Measurements from ENCODE around the gene OR51A7.
"Not testable (repeated sequence)": the region's sequence is repeated elsewhere in the genome, so short reads cannot be mapped to it uniquely, and the experiment has no call there.

OR51A7 gene

GRCh38 chr11:4926608-4927007, 23.0 kb downstream of the OR51A7 start:
- Histone ChIP-seq H3K79me2 (ENCODE audit: control insufficient read depth, insufficient read depth, low read length) (no peaks in the 10 kb centered on the region), H2BK5ac (ENCODE audit: low read length) (no peak overlapping the region), H3K4ac (ENCODE audit: low read depth, low read length) (no peak overlapping the region), H3K18ac (ENCODE audit: low read length) (no peak overlapping the region), H4K5ac (ENCODE audit: low read length) (no peak overlapping the region), H2BK120ac (ENCODE audit: low read depth, low read length) (no peak overlapping the region), H2BK15ac (replicated peaks; ENCODE audit: low read depth) (no peak overlapping the region), H3K23ac (ENCODE audit: low read length) (no peak overlapping the region), H3K27ac (ENCODE audit: low read depth, low read length) (no peak overlapping the region), H3K27me3 (ENCODE audit: insufficient read depth, low read length, poor library complexity) (no peaks in the 10 kb centered on the region), H3K9ac (ENCODE audit: low read length) (no peak overlapping the region), H3K4me2 (ENCODE audit: low read length) (no peak overlapping the region), H3K56ac (ENCODE audit: low read length) (no peak overlapping the region), H3K4me1 (ENCODE audit: control insufficient read depth, low read depth, low read length) (no peaks in the 10 kb centered on the region), H3K36me3 (ENCODE audit: control insufficient read depth, insufficient read depth, low read length) (no peaks in the 10 kb centered on the region), H3K79me1 (ENCODE audit: low read length) (no peaks in the 10 kb centered on the region), H4K8ac (ENCODE audit: low read depth, low read length) (no peak overlapping the region), H2AK5ac (ENCODE audit: low read length) (no peak overlapping the region), H3K4me3 (ENCODE audit: low read length) (no peak overlapping the region)
- no peak for DNase-seq

- Histone ChIP-seq H3K4me2 (ENCODE audit: low read length) (no peak overlapping the region), H4K5ac (ENCODE audit: low read length) (no peak overlapping the region), H3K9ac (ENCODE audit: low read length) (no peak overlapping the region), H3K79me1 (ENCODE audit: low read length) (no peaks in the 10 kb centered on the region), H2AK5ac (ENCODE audit: low read length) (no peak overlapping the region), H2BK5ac (ENCODE audit: low read length) (no peak overlapping the region), H3K79me2 (ENCODE audit: control insufficient read depth, insufficient read depth, low read length) (no peaks in the 10 kb centered on the region), H3K36me3 (ENCODE audit: control insufficient read depth, insufficient read depth, low read length) (no peaks in the 10 kb centered on the region), H3K56ac (ENCODE audit: low read length) (no peak overlapping the region), H3K27ac (ENCODE audit: low read depth, low read length) (no peak overlapping the region), H3K23ac (ENCODE audit: low read length) (no peak overlapping the region), H3K4me1 (ENCODE audit: control insufficient read depth, low read depth, low read length) (no peaks in the 10 kb centered on the region), H3K4ac (ENCODE audit: low read depth, low read length) (no peak overlapping the region), H2BK15ac (replicated peaks; ENCODE audit: low read depth) (no peak overlapping the region), H2BK120ac (ENCODE audit: low read depth, low read length) (no peak overlapping the region), H4K8ac (ENCODE audit: low read depth, low read length) (no peak overlapping the region), H3K4me3 (ENCODE audit: low read length) (no peak overlapping the region), H3K18ac (ENCODE audit: low read length) (no peak overlapping the region), H3K27me3 (ENCODE audit: insufficient read depth, low read length, poor library complexity) (no peaks in the 10 kb centered on the region)
- WGBS (ENCODE audit: extremely low coverage, insufficient coverage, low lambda C conversion rate): 100% methylated on average over 3 of the region's 4 CpGs
- no peak for DNase-seq
Measured at GRCh38 chr11:4932751-4933150, 29.2 kb downstream of the OR51A7 start.

GRCh38 chr11:4936745-4937144, 33.2 kb downstream of the OR51A7 start:
- H2BK5ac ChIP-seq (ENCODE audit: low read length): no peak overlapping the region
- H3K79me2 ChIP-seq (ENCODE audit: control insufficient read depth, insufficient read depth, low read length): no peaks in the 10 kb centered on the region
- no peak overlapping the region for H3K27ac ChIP-seq (ENCODE audit: low read depth, low read length)
- H3K36me3 ChIP-seq (ENCODE audit: control insufficient read depth, insufficient read depth, low read length): no peaks in the 10 kb centered on the region
- no peaks in the 10 kb centered on the region for H3K4me1 ChIP-seq (ENCODE audit: control insufficient read depth, low read depth, low read length)
- H2AK5ac ChIP-seq (ENCODE audit: low read length): no peak overlapping the region
- H3K18ac ChIP-seq (ENCODE audit: low read length): no peak overlapping the region
- no peak overlapping the region for H3K4me2 ChIP-seq (ENCODE audit: low read length)
- no peak overlapping the region for H2BK120ac ChIP-seq (ENCODE audit: low read depth, low read length)
- no peak overlapping the region for H4K5ac ChIP-seq (ENCODE audit: low read length)
- H3K9ac ChIP-seq (ENCODE audit: low read length): no peak overlapping the region
- no CpG with 5 or more reads among the region's 3 CpGs for WGBS (ENCODE audit: extremely low coverage, insufficient coverage, low lambda C conversion rate)
- no peak overlapping the region for H2BK15ac ChIP-seq (replicated peaks; ENCODE audit: low read depth)
- H3K23ac ChIP-seq (ENCODE audit: low read length): no peak overlapping the region
- no peaks in the 10 kb centered on the region for H3K79me1 ChIP-seq (ENCODE audit: low read length)
- H3K27me3 ChIP-seq (ENCODE audit: insufficient read depth, low read length, poor library complexity): no peaks in the 10 kb centered on the region
- no peak overlapping the region for H3K4ac ChIP-seq (ENCODE audit: low read depth, low read length)
- no peak overlapping the region for H3K4me3 ChIP-seq (ENCODE audit: low read length)
- DNase-seq: no peak
- H3K56ac ChIP-seq (ENCODE audit: low read length): no peak overlapping the region
- no peak overlapping the region for H4K8ac ChIP-seq (ENCODE audit: low read depth, low read length)

- Histone ChIP-seq H3K9ac (ENCODE audit: low read length) (no peak within 1 kb of the TSS), H3K27me3 (ENCODE audit: insufficient read depth, low read length, poor library complexity) (no peaks in the 10 kb centered on the region), H3K4me1 (ENCODE audit: control insufficient read depth, low read depth, low read length) (no peaks in the 10 kb centered on the region), H3K4me3 (ENCODE audit: low read length) (no peak within 1 kb of the TSS), H3K79me2 (ENCODE audit: control insufficient read depth, insufficient read depth, low read length) (no peaks in the 10 kb centered on the region), H4K5ac (ENCODE audit: low read length) (no peak within 1 kb of the TSS), H2AK5ac (ENCODE audit: low read length) (no peak within 1 kb of the TSS), H3K4me2 (ENCODE audit: low read length) (no peak within 1 kb of the TSS), H2BK120ac (ENCODE audit: low read depth, low read length) (no peak within 1 kb of the TSS), H3K56ac (ENCODE audit: low read length) (no peak within 1 kb of the TSS), H4K8ac (ENCODE audit: low read depth, low read length) (no peak within 1 kb of the TSS), H3K18ac (ENCODE audit: low read length) (no peak within 1 kb of the TSS), H2BK5ac (ENCODE audit: low read length) (no peak within 1 kb of the TSS), H3K79me1 (ENCODE audit: low read length) (no peaks in the 10 kb centered on the region), H3K23ac (ENCODE audit: low read length) (no peak within 1 kb of the TSS), H3K27ac (ENCODE audit: low read depth, low read length) (no peak within 1 kb of the TSS), H3K4ac (ENCODE audit: low read depth, low read length) (no peak within 1 kb of the TSS), H2BK15ac (replicated peaks; ENCODE audit: low read depth) (no peak within 1 kb of the TSS), H3K36me3 (ENCODE audit: control insufficient read depth, insufficient read depth, low read length) (no peaks in the 10 kb centered on the region)
- no peak for DNase-seq
Measured at GRCh38 chr11:4947505-4947904, 43.9 kb downstream of the OR51A7 start, which contains the start of gene OR51A4. Gene OR51A4 (minus strand): TSS chr11:4947605. CDS start chr11:4947100, 505 bp downstream.

- not testable (repeated sequence) for H3K4me2 ChIP-seq (ENCODE audit: low read length); DNase-seq; H3K27ac ChIP-seq (ENCODE audit: low read depth, low read length); H2BK15ac ChIP-seq (replicated peaks; ENCODE audit: low read depth); H3K18ac ChIP-seq (ENCODE audit: low read length); H2BK5ac ChIP-seq (ENCODE audit: low read length); H3K56ac ChIP-seq (ENCODE audit: low read length); H3K23ac ChIP-seq (ENCODE audit: low read length); H2AK5ac ChIP-seq (ENCODE audit: low read length); H3K9ac ChIP-seq (ENCODE audit: low read length); H4K8ac ChIP-seq (ENCODE audit: low read depth, low read length); H3K36me3 ChIP-seq (ENCODE audit: control insufficient read depth, insufficient read depth, low read length); H4K5ac ChIP-seq (ENCODE audit: low read length); H3K79me1 ChIP-seq (ENCODE audit: low read length); H3K4ac ChIP-seq (ENCODE audit: low read depth, low read length); H3K4me1 ChIP-seq (ENCODE audit: control insufficient read depth, low read depth, low read length); H3K79me2 ChIP-seq (ENCODE audit: control insufficient read depth, insufficient read depth, low read length); H3K4me3 ChIP-seq (ENCODE audit: low read length); H3K27me3 ChIP-seq (ENCODE audit: insufficient read depth, low read length, poor library complexity); H2BK120ac ChIP-seq (ENCODE audit: low read depth, low read length)
- WGBS (ENCODE audit: extremely low coverage, insufficient coverage, low lambda C conversion rate): no CpG with 5 or more reads among the region's 2 CpGs
Measured at GRCh38 chr11:4955613-4956012, 52.0 kb downstream of the OR51A7 start, which contains the start of gene OR51A2. Gene OR51A2 (minus strand): TSS chr11:4955713. CDS start chr11:4955713, 0 bp downstream.

DNA sequence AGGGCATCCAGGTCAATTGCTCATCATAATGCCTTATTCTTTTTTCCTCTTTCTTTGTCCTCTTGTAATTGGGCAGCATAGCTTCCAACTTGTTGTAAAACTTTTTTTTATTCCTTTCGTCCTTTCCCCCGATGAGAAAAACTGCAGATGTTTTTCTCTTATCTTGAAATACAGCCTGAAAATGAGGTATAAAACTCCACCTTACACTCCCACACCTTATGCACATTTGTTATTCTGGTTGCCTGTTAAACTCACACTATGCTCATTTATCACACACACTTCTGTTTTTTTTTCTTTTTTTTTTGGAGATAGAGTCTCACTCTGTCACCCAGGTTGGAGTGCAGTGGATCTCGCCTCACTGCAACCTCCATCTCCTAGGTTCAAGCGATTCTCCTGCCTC, 53.8 kb downstream of the OR51A7 start:
- Histone ChIP-seq H3K18ac (ENCODE audit: low read length) (no peak overlapping the region), H3K4me1 (ENCODE audit: control insufficient read depth, low read depth, low read length) (no peaks in the 10 kb centered on the region), H3K4me2 (ENCODE audit: low read length) (no peak overlapping the region), H2BK15ac (replicated peaks; ENCODE audit: low read depth) (no peak overlapping the region), H3K27me3 (ENCODE audit: insufficient read depth, low read length, poor library complexity) (no peaks in the 10 kb centered on the region), H3K23ac (ENCODE audit: low read length) (no peak overlapping the region), H2AK5ac (ENCODE audit: low read length) (no peak overlapping the region), H3K9ac (ENCODE audit: low read length) (no peak overlapping the region), H3K79me1 (ENCODE audit: low read length) (no peaks in the 10 kb centered on the region), H3K36me3 (ENCODE audit: control insufficient read depth, insufficient read depth, low read length) (no peaks in the 10 kb centered on the region), H4K5ac (ENCODE audit: low read length) (no peak overlapping the region), H3K56ac (ENCODE audit: low read length) (no peak overlapping the region), H2BK120ac (ENCODE audit: low read depth, low read length) (no peak overlapping the region), H3K4me3 (ENCODE audit: low read length) (no peak overlapping the region), H3K79me2 (ENCODE audit: control insufficient read depth, insufficient read depth, low read length) (no peaks in the 10 kb centered on the region), H2BK5ac (ENCODE audit: low read length) (no peak overlapping the region), H3K4ac (ENCODE audit: low read depth, low read length) (no peak overlapping the region), H3K27ac (ENCODE audit: low read depth, low read length) (no peak overlapping the region), H4K8ac (ENCODE audit: low read depth, low read length) (no peak overlapping the region)
- no peak for DNase-seq
- WGBS (ENCODE audit: extremely low coverage, insufficient coverage, low lambda C conversion rate): no CpG with 5 or more reads among the region's 4 CpGs

All from mesendoderm (in vitro differentiated cells).